Vagina (tissue), 2 donors: ENCODE measurements around the gene NEMF.

Source experiments
- POLR2A ChIP-seq, 2 donors: fragments of 450-650 bp; IDR thresholded peaks; one replicate each; pipeline ENCODE4 v1.6.1; 2017; ENCODE audit warnings: antibody characterized with exemption in 2 of 2, mild to moderate bottlenecking in 2 of 2, moderate library complexity in 2 of 2
- TF ChIP-seq, protein P1 (sequence below), 3 experiments: fragments of 450-650 bp in 2 of 3; fragments of 200-600 bp in 1 of 3; sonication (generic) in 1 of 3; IDR thresholded peaks; one replicate each; pipeline ENCODE4 v1.5.1; 2017 to 2019; ENCODE audit warnings: antibody characterized with exemption in 3 of 3, mild to moderate bottlenecking in 2 of 3, moderate library complexity in 2 of 3

DNA sequence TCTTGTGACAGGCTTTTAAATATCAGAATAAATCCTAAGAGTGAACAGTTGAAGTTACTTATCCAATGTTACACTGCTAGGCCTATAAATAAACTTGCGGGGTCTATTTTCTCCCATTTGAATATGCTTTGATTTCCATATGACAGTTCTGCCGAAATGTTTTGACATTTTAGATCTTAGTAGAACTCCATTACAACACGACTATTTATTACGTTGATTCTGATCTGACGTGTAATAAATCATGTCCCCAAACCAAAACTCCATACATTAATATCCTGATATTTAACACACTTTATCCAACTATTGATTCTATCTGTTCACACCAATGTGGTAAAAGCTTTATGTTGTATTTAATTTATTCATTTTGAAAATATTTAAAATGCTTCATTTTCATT lies 16.1 kb upstream of the NEMF start:
- TF ChIP-seq, protein P1, sequence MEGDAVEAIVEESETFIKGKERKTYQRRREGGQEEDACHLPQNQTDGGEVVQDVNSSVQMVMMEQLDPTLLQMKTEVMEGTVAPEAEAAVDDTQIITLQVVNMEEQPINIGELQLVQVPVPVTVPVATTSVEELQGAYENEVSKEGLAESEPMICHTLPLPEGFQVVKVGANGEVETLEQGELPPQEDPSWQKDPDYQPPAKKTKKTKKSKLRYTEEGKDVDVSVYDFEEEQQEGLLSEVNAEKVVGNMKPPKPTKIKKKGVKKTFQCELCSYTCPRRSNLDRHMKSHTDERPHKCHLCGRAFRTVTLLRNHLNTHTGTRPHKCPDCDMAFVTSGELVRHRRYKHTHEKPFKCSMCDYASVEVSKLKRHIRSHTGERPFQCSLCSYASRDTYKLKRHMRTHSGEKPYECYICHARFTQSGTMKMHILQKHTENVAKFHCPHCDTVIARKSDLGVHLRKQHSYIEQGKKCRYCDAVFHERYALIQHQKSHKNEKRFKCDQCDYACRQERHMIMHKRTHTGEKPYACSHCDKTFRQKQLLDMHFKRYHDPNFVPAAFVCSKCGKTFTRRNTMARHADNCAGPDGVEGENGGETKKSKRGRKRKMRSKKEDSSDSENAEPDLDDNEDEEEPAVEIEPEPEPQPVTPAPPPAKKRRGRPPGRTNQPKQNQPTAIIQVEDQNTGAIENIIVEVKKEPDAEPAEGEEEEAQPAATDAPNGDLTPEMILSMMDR (IDR thresholded peaks at IDR 0.05): no peak
- TF ChIP-seq POLR2A (IDR thresholded peaks at IDR 0.05): no peak
